DND-41 (cell line): ENCODE data around the gene NOX5.

Experiments used
- ATAC-seq: fragments of 200-7000 bp; cut with Tn5 transposase; 3 replicates; pipeline ENCODE4 v1.9.1; 2021; ENCODE audit warnings: low read depth; ENCODE audit not compliant: insufficient read depth
- DNase-seq: peaks from one replicate; pipeline ENCODE4 v3.0.0-alpha.2; 2020
- H2AFZ ChIP-seq: 2 replicates; pipeline ENCODE4 v1.6.0; 2012; ENCODE audit warnings: low read depth, low read length
- H3K27ac ChIP-seq: 2 replicates; pipeline ENCODE4 v1.5.1; 2012; ENCODE audit warnings: low read length, inconsistent platforms
- H3K27me3 ChIP-seq: fragments of 200-600 bp; sonication (generic); 2 replicates; pipeline ENCODE4 v1.6.0; 2012; ENCODE audit warnings: low read length, mild to moderate bottlenecking, inconsistent platforms; ENCODE audit not compliant: insufficient read depth, poor library complexity
- H3K36me3 ChIP-seq: 2 replicates; pipeline ENCODE4 v1.5.1; 2012; ENCODE audit warnings: low read length, inconsistent platforms; ENCODE audit not compliant: insufficient read depth
- H3K4me1 ChIP-seq: 2 replicates; pipeline ENCODE4 v1.5.1; 2012; ENCODE audit warnings: mild to moderate bottlenecking, low read length; ENCODE audit not compliant: insufficient read depth
- H3K4me2 ChIP-seq: 2 replicates; pipeline ENCODE4 v1.6.0; 2012; ENCODE audit warnings: mild to moderate bottlenecking, moderate library complexity, low read length, inconsistent platforms; ENCODE audit not compliant: insufficient read depth
- H3K4me3 ChIP-seq, 2 experiments: fragments of 200-600 bp in 1 of 2; shearing (Covaris generic) in 1 of 2; 2 replicates each; pipeline ENCODE4 v1.5.1; 2012 to 2016; ENCODE audit warnings: inconsistent platforms in 2 of 2, low read length in 2 of 2, mild to moderate bottlenecking in 2 of 2, low read depth in 1 of 2, moderate library complexity in 1 of 2
- H3K79me2 ChIP-seq: 2 replicates; pipeline ENCODE4 v1.6.0; 2012; ENCODE audit warnings: low read length, inconsistent platforms; ENCODE audit not compliant: insufficient read depth
- H3K9ac ChIP-seq: 2 replicates; pipeline ENCODE4 v1.6.0; 2012; ENCODE audit warnings: low read depth, mild to moderate bottlenecking, inconsistent platforms, low read length, moderate library complexity
- H3K9me3 ChIP-seq: 2 replicates; pipeline ENCODE4 v1.5.1; 2012; ENCODE audit warnings: low read length, moderate library complexity, mild to moderate bottlenecking, inconsistent platforms; ENCODE audit not compliant: insufficient read depth, severe bottlenecking
- H4K20me1 ChIP-seq: 2 replicates; pipeline ENCODE4 v1.6.0; 2012; ENCODE audit warnings: low read length; ENCODE audit not compliant: insufficient read depth
- CTCF ChIP-seq: IDR thresholded peaks from 2 replicates; pipeline ENCODE4 v1.5.1; 2012; ENCODE audit warnings: borderline replicate concordance, low read length, moderate library complexity, mild to moderate bottlenecking; ENCODE audit not compliant: poor library complexity, severe bottlenecking; ENCODE audit errors: extremely low read depth
- EZH2 ChIP-seq: IDR thresholded peaks from 3 replicates; pipeline ENCODE4 v1.6.1; 2012; ENCODE audit warnings: borderline replicate concordance, low read depth, mild to moderate bottlenecking, moderate library complexity, low read length, inconsistent platforms; ENCODE audit not compliant: severe bottlenecking

NOX5 gene

GRCh38 chr15:68991723-68992122 is 22.8 kb upstream of the NOX5 start:
- DNase-seq (no peak), ATAC-seq (no peak)
- H3K9me3 ChIP-seq: no peaks in the 10 kb centered on the region
- H3K4me1 ChIP-seq: no peaks in the 10 kb centered on the region
- no peak overlapping the region for H3K27ac ChIP-seq
- H4K20me1 ChIP-seq: no peaks in the 10 kb centered on the region
- H3K9ac ChIP-seq: no peak overlapping the region
- peaks cover 3% of the 10 kb centered on the region for H3K27me3 ChIP-seq
- H3K4me3 ChIP-seq: no peak overlapping the region
- H3K36me3 ChIP-seq: no peaks in the 10 kb centered on the region
- no peaks in the 10 kb centered on the region for H3K79me2 ChIP-seq
- H3K4me2 ChIP-seq: no peak overlapping the region
- TF ChIP-seq EZH2: no peak
- no peak for TF ChIP-seq CTCF
- no peak overlapping the region for H2AFZ ChIP-seq

DNA sequence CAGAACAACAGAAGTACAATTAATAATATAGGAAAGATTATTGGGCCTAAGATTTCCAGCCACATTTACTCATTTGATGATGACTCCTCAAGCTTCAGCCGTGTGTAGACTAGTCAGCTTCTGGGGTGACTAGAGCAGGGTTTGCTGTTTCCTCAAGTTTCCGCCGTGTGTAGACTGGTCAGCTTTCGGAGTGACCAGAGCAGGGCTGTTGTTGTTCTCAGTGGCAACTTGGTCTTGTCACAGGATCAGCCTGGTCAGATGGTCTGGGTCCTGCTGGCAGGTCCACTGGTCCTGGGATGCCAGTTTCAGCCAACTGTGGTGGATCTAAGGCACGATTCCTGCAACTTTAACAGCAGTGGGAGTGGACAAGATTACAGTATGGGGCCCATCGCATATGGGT is 21.8 kb upstream of the NOX5 start:
- no peaks in the 10 kb centered on the region for H3K9me3 ChIP-seq

GRCh38 chr15:68993276-68993675 is 21.2 kb upstream of the NOX5 start:
- ATAC-seq (no peak), DNase-seq (no peak)
- Histone ChIP-seq H3K9me3 (no peaks in the 10 kb centered on the region), H2AFZ (no peak overlapping the region), H3K36me3 (no peaks in the 10 kb centered on the region), H3K27me3 (peaks cover 3% of the 10 kb centered on the region), H3K9ac (no peak overlapping the region), H3K27ac (no peak overlapping the region), H3K79me2 (no peaks in the 10 kb centered on the region), H3K4me1 (no peaks in the 10 kb centered on the region), H3K4me3 (no peak overlapping the region), H3K4me2 (no peak overlapping the region), H4K20me1 (no peaks in the 10 kb centered on the region)
- TF ChIP-seq EZH2: no peak
- no peak for TF ChIP-seq CTCF

More for the DNA sequence above, 21.8 kb upstream of the NOX5 start:
- Histone ChIP-seq H3K27ac (no peak overlapping the region), H3K27me3 (peaks cover 3% of the 10 kb centered on the region), H3K4me1 (no peaks in the 10 kb centered on the region), H3K79me2 (no peaks in the 10 kb centered on the region), H3K4me3 (no peak overlapping the region), H2AFZ (no peak overlapping the region), H3K9ac (no peak overlapping the region), H3K4me2 (no peak overlapping the region), H3K36me3 (no peaks in the 10 kb centered on the region), H4K20me1 (no peaks in the 10 kb centered on the region)
- DNase-seq: no peak
- no peak for ATAC-seq
- TF ChIP-seq EZH2 (no peak), CTCF (no peak)

DNA sequence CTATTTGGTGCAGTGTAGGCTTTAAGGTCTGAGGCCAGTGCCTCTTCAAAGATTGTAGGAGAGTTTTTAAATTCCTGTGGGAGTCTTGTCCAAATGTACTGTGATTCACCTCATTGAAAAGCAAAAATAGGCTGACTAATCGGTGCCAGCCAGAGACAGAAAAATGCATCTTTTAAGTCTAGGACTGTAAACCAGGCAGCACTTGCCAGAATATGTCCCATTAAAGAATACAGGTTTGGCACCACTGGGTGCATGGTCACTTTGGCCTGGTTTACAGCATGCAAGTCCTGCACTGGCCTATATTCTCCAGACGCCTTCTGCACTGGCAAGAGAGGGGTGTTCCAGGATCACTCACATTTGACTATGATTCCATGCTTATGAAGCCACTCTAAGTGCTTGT is 20.3 kb upstream of the NOX5 start:
- TF ChIP-seq EZH2 (no peak), CTCF (no peak)
- H3K4me2 ChIP-seq: no peak overlapping the region
- ATAC-seq: no peak
- H3K4me3 ChIP-seq: no peak overlapping the region
- no peak overlapping the region for H2AFZ ChIP-seq
- no peak overlapping the region for H3K27ac ChIP-seq
- H3K79me2 ChIP-seq: no peaks in the 10 kb centered on the region
- no peaks in the 10 kb centered on the region for H3K36me3 ChIP-seq
- no peaks in the 10 kb centered on the region for H3K9me3 ChIP-seq
- no peaks in the 10 kb centered on the region for H3K4me1 ChIP-seq
- H3K9ac ChIP-seq: no peak overlapping the region
- H4K20me1 ChIP-seq: no peaks in the 10 kb centered on the region
- DNase-seq: no peak
- H3K27me3 ChIP-seq: peaks cover 5% of the 10 kb centered on the region
